AG04449 (cell line): ENCODE results near the gene FAHD2A.
"Not testable (repeated sequence)": the region's sequence is repeated elsewhere in the genome, so short reads cannot be mapped to it uniquely, and the experiment has no call there.

ENCODE experiments used
- CTCF ChIA-PET: fragments of 350-600 bp; formaldehyde crosslinking; extraction: SDS; loops from one replicate; lab custom pipeline; 2021; ENCODE audit warnings: antibody characterized with exemption; lab: Yijun Ruan, JAX
- POLR2A ChIA-PET: fragments of 400-600, 350-600 bp; formaldehyde crosslinking; extraction: SDS; loops from one replicate; lab custom pipeline; 2020; ENCODE audit warnings: antibody characterized with exemption, inconsistent platforms; lab: Yijun Ruan, JAX
- DNase-seq: peaks from one replicate; pipeline ENCODE4 v3.0.0-alpha.2; 2010; ENCODE audit warnings: low read depth, low spot score
- H3K4me3 ChIP-seq: 2 replicates; pipeline ENCODE4 v1.5.1; 2011; ENCODE audit warnings: low read depth, mild to moderate bottlenecking, control low read depth, low read length
- TF ChIP-seq, protein P1 (sequence below): IDR thresholded peaks from one replicate; pipeline ENCODE4 v1.5.1; 2011; ENCODE audit warnings: mild to moderate bottlenecking, moderate library complexity, low read length, control low read depth, inconsistent platforms; ENCODE audit not compliant: insufficient read depth; ENCODE audit errors: missing control alignments

Gene FAHD2A

DNA sequence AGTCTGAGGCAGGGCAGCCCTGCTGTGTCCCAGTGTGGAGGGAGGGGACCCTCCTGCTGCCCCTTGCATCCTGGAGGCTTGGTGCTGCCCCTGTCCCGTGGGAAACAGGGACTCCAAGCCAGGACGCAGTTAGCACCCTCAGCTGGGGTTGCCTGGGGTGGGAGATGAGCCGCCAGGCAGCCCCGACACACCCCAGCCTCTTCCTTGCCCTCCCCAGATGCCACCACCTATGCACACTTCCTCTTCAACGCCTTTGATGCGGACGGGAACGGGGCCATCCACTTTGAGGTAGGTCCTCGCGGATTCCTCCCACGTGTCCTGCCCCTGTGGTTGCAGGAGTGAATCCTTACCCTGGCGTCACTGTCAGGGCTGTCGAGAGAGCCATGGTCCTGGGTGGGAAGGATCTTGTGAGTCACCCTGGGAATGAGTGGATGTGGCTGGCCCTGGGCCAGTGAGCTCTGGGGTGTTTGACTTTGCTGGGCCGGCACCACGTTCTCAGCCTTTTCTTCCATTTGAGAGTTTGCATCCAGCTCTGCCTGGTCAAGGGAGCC, 27.5 kb upstream of the FAHD2A start:
- DNase-seq, result no peak
- H3K4me3 ChIP-seq, result no peak overlapping the region
- TF ChIP-seq, protein P1, sequence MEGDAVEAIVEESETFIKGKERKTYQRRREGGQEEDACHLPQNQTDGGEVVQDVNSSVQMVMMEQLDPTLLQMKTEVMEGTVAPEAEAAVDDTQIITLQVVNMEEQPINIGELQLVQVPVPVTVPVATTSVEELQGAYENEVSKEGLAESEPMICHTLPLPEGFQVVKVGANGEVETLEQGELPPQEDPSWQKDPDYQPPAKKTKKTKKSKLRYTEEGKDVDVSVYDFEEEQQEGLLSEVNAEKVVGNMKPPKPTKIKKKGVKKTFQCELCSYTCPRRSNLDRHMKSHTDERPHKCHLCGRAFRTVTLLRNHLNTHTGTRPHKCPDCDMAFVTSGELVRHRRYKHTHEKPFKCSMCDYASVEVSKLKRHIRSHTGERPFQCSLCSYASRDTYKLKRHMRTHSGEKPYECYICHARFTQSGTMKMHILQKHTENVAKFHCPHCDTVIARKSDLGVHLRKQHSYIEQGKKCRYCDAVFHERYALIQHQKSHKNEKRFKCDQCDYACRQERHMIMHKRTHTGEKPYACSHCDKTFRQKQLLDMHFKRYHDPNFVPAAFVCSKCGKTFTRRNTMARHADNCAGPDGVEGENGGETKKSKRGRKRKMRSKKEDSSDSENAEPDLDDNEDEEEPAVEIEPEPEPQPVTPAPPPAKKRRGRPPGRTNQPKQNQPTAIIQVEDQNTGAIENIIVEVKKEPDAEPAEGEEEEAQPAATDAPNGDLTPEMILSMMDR, result no peak
- ChIA-PET POLR2A (no interaction called here), CTCF (interaction anchor here (1.4 to 3.1 kb wide), 2 partner anchors 14 to 18 kb away, joined by 3 to 15 read pairs; no protein-coding TSS in a partner anchor)

DNA sequence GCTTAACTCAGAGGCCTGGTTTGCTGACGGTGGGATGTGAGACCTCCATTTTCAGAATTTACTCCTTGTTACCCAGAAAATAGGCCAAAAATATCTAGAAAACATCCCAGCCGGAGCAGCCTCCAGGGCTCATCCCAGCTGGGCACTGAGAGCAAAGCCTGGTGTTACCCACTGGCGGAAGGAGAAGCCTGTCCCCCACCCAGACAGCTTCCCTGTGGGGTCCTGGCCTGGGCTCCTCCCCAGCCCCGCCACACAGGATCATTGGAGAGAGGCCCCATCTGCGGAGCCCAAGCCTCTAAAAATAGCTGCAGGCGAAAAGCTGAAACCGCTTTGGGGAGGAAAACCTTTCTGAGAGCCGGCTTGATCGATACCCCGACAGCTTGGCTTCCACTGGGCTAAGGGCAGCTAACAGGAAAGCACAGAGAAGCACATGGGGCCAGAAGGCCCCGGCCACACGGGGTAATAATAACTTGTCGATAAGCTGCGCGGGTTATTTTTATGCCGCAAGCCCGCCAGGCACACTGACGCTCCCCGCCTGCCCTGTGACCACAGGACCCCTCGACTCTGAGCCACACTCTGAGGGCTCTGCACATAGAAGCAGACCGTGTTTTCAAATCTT, 26.9 kb upstream of the FAHD2A start:
- ChIA-PET POLR2A (no interaction called here), CTCF (interaction anchor here (0.9 to 5.8 kb wide), 3 partner anchors 13 to 32 kb away, joined by 3 to 54 read pairs (median 3); no protein-coding TSS in a partner anchor)
- no peak for DNase-seq
- H3K4me3 ChIP-seq, result no peak overlapping the region
- TF ChIP-seq, protein P1, result no peak

DNA sequence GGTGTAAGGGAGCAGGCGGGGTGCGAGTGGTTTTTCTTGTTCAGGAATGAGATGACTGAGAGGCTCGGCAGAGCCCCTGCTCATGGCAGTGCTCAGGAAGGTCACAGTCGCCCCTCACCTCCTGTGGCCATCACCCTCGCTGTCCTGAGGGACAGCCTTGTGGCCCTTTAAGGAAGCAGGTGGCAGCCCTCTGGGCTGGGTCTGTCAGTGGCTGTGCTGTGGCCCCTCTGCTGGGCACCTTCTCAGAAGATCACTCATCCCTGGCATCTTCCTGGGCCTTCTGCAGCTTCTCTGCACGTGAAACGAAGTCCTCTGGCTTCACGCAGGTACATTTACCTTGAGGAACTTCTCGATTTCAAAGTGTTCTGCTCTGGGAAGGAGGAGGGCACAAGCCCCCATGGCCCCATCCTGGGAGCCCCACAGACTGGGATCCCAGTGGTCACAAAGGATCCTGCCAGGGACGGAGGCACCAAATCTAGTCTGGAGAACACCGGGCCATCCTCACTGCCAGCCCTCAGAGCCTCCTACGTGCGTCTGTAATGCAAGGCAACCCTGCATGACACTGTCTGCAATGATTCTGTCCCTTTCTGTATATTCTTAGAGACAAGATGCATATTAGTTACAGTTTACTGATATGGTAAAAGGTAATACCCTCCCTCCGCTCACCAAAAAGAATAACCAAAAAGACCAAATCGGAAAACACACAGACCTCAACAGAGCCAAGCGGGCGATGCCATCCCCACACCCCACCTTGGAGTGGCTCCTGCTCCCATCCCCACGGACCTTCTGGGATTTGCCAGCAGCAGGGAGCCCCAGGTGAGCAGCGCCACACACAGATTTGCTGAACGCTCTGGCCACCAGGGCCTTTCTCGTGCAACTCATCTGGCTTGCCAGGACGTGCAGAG, 25.9 kb upstream of the FAHD2A start:
- POLR2A ChIA-PET, result no interaction called here
- TF ChIP-seq, protein P1, result no peak
- DNase-seq, result no peak
- no peak overlapping the region for H3K4me3 ChIP-seq
- CTCF ChIA-PET, result interaction anchor here (0.9 to 5.8 kb wide), 2 partner anchors 12 to 32 kb away, joined by 3 to 54 read pairs; no protein-coding TSS in a partner anchor

- H3K4me3 ChIP-seq, result no peak overlapping the region
- TF ChIP-seq, protein P1, result no peak
- CTCF ChIA-PET, result interaction anchor here (5.8 kb wide), 1 partner anchor 11 kb away, joined by 54 read pairs; no protein-coding TSS in a partner anchor
- DNase-seq, result no peak
- POLR2A ChIA-PET, result no interaction called here
These were observed 25.0 kb upstream of the FAHD2A start for GRCh38 chr2:95377216-95378123.

- CTCF ChIA-PET, result interaction anchor here (5.8 kb wide), 1 partner anchor 11 kb away, joined by 54 read pairs; no protein-coding TSS in a partner anchor
- H3K4me3 ChIP-seq, DNase-seq, POLR2A ChIA-PET: not testable (repeated sequence)
These were observed 24.2 kb upstream of the FAHD2A start for GRCh38 chr2:95378281-95378680.

DNA sequence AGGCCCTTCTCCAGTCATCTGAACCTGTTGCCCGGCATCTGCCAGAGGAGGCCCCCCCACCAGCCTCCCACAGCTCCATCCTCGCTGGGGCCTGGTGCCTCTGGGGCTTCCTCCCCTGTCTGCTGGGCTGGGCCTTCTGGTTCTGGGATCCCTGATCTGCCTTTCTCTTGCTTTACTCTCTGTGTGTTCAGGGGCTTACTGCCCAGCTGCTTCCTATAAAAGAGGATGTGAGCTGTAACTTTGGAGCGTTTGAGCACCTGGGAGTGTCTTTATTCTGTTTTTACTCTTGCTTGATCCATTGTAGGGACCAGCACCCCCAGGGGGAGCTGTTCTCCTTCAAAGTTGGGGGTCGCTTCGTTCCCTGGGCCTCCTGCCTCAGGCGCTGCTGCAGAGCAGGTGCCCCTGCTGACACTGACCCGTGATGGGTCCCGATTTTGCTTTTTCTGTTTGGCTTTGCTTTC, 23.1 kb upstream of the FAHD2A start:
- CTCF ChIA-PET, result interaction anchor here (5.8 kb wide), 1 partner anchor 10 kb away, joined by 54 read pairs; no protein-coding TSS in a partner anchor

More for the DNA sequence above, 23.1 kb upstream of the FAHD2A start:
- TF ChIP-seq, protein P1, result no peak
- DNase-seq, result no peak
- H3K4me3 ChIP-seq, result no peak overlapping the region
- POLR2A ChIA-PET, result no interaction called here
